GM21381 (cell line): ENCODE data around the gene SCFD1.
"Not testable (repeated sequence)": the region's sequence is repeated elsewhere in the genome, so short reads cannot be mapped to it uniquely, and the experiment has no call there.

Source experiments
- ATAC-seq: cut with Tn5 transposase; IDR thresholded peaks from one replicate; pipeline ENCODE4 v1.9.1; 2021; ENCODE audit warnings: mild to moderate bottlenecking, moderate library complexity; ENCODE audit not compliant: unreplicated experiment

Gene SCFD1

GRCh38 chr14:30621940-30622830 is at the start of gene SCFD1:
SCFD1 (plus strand) TSS chr14:30622319; CDS start chr14:30622339, 20 bp downstream.
- ATAC-seq, result peak; percentile 92

DNA sequence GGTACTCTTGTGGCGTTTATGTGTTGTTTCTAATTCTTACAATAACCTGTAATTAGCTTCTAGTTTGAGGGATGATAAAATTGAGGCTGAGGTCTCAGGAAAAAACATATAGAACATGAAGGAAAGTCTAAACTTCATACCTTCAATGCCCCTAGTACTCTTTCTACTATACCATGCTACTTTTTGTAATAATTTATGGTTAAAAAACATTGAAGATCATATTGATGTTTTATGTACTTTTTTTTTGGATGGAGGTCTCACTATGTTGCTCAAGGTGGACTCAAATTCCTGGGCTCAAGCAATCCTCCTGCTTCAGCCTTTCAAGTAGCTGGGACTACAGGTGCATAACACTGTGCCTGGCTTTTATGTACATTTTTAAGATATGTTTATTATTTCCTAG is 49.3 kb upstream of the SCFD1 start:
- ATAC-seq, result no peak

- ATAC-seq, result no peak
Measured at GRCh38 chr14:30573226-30573814, 48.8 kb upstream of the SCFD1 start.

GRCh38 chr14:30573966-30574365 is 48.2 kb upstream of the SCFD1 start:
- no peak for ATAC-seq

GRCh38 chr14:30574777-30575176 is 47.3 kb upstream of the SCFD1 start:
- not testable (repeated sequence) for ATAC-seq

- ATAC-seq, result not testable (repeated sequence)
Measured at GRCh38 chr14:30576333-30576732, 45.8 kb upstream of the SCFD1 start.

DNA sequence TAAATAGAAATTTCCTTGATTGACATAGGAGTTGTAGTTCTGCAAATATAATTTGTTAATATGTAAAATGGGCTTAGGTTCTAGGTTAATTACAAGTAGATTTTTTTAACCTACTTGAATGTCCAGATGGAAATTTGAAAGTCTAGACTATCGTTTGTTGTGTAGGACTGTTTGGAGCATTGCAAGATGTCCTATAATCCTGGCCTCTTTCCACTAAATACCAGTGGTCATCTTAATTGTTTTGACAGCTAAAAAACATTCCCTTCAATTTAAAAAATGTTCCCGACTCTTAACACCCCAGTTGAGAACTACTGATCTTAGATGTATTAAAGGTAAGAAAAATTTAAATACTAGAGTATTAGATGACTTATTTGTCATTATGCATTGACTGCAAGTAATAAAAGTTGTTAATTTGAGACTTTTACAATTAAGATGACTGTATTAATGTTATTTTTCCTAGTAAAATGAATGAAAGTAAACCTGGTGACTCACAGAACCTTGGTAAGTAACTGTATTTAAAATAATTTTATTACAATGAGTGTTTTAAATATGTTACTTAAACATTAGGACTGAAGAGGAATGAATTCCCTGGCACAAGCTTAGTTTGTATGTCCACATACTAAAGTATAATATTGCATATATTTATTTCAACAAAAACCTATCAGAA is 41.4 kb upstream of the SCFD1 start:
- no peak for ATAC-seq

- ATAC-seq, result no peak
Measured at GRCh38 chr14:30581283-30581625, 40.9 kb upstream of the SCFD1 start.

DNA sequence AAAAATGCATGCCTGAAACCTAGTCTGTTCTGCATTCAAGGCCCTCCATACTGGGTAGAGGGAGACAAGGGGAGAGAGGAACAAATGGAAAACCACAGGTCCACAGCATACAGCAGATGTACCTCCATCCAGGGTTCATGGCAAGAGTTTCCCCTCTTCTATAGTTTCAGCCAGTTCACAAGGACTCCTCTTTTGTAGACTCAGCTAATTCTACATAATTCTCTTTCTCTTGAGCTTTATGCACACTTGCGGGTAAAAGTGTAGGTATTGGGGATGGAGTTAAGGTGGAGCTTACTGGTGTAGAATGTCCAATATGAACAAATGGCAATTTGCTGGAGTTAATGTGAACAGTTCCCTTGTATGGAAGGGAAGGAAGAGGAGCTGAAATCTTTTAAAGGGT is 39.7 kb upstream of the SCFD1 start:
- no peak for ATAC-seq

GRCh38 chr14:30584058-30584630 is 38.0 kb upstream of the SCFD1 start:
- no peak for ATAC-seq

DNA sequence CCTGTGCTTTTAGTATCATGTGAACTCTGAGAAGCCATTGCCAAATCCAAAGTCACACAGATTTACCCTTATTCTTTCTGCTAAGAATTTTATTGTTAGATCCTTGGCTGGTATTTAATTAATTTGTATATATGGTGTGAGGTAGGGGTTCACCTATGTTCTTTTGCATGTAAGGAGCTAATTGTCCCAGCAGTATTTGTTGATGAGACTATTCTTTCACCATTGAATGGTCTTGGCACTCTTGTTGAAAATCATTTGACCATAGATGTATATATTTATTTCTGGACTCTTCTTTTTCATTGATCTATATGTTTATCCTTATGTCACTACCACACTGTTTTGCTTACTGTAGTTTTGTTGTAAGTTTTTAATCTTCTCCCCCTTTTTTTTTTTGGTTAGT is 36.9 kb upstream of the SCFD1 start:
- ATAC-seq, result no peak

DNA sequence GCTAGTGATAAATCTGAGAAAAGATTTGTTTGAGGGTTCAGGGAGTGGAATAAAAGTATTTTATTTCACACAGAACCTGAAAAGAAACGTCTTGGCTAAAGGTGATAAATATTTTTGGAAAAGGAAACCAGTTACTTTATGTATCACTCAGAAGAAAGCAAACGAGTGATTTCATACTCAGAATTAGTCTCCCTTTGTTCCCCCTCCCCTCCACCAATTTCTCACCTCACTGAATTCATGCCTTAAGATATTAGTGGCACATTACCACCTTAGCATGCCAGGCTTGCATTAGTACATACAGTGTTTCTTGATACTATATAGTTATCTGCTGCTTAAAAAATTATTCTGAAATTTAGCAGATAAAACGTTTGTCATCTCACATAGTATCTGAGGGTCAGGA is 35.0 kb upstream of the SCFD1 start:
- ATAC-seq, result no peak

- no peak for ATAC-seq
Measured at GRCh38 chr14:30588873-30589272, 33.2 kb upstream of the SCFD1 start.

- no peak for ATAC-seq
Measured at GRCh38 chr14:30596935-30597334, 25.2 kb upstream of the SCFD1 start.

GRCh38 chr14:30597504-30597903 is 24.6 kb upstream of the SCFD1 start:
- ATAC-seq, result no peak

DNA sequence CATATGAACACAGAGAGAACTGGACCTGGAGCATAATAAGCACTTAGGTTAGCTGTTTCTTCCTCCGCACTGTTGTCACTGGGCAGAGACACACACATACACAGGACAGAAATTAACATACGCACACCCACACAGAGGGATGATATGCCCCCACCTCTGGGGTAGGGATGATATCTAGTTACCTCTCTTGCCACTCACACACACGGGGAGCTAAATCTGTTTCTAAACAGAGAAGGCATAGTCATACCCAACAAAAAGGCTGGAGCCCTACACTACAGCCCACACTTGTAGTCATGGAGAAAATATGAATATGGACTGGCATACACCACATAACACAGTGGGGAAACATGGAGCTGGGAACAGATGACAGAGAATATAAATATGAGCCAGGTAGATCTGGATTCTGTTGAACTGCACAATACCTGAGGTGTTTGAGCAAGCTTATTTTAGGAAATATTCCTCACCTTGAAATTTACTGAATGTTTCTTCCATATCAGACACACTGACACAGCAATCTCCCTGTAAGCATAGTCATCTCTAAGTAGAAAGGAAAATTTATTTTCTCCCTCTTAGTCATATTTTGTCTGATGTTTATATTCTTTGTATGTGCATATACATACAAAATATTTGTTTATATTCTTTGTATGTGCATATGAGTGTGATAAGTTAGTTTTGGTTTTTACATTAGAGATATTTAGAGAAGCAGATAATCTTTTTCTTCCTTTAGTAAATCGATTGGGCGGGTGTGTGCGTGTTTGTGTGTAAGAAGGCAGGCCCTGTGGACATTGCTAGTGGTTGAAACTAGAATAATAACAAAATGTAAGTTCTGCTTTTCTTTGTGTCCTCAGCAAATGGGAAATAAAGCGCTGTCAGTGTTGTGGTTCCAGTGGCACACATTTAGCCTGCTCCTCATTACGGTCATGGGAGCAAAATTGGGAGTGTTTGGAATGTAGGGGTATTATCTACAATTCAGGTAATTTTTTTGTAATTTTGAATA is 20.9 kb upstream of the SCFD1 start:
- ATAC-seq, result no peak

- ATAC-seq, result no peak
Measured at GRCh38 chr14:30603402-30603801, 18.7 kb upstream of the SCFD1 start.

GRCh38 chr14:30604696-30605095 is 17.4 kb upstream of the SCFD1 start:
- ATAC-seq, result not testable (repeated sequence)

GRCh38 chr14:30607156-30607780 is 14.9 kb upstream of the SCFD1 start:
- no peak for ATAC-seq

DNA sequence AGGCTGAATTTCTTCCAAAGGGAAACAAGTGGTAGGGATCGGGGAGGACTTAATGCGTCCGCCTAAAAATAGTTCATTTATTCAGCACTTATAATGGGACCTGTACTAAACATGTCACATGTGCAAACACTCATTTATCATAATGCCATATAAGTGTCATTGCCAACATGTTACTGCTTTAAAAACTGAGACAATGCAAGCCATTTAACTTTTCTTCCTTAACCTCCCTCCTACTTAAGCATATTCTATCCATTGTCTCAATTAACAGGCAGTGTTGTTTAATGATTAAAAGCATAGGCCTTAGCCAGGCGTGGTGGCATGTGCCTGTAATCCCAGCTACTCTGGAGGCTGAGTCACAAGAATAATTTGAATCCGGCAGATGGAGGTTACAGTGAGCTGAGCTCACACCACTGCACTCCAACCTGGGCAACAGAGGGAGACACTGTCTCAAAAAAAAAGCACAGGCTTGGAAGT is 13.5 kb upstream of the SCFD1 start:
- ATAC-seq, result no peak
